Endothelial cell of umbilical vein (primary cell): ENCODE results near the gene COA7. TPM values are rescaled to one million over a fixed set of nuclear protein-coding genes. Genes with fewer than 3 reads are reported as not detected.

ENCODE experiments used
- BruUV-seq: library from RNA; stranded (reverse); fragments of 400-500 nt; replicated peaks from 2 replicates; lab custom pipeline; 2021; lab: Mats Ljungman, UMichigan
- CTCF ChIA-PET: fragments of 300-600, 350-600 bp; sonication (Branson Sonifier 250); formaldehyde crosslinking; loops from one replicate; lab custom pipeline; 2021; ENCODE audit warnings: antibody characterized with exemption, inconsistent platforms; lab: Charles Lee
- POLR2A ChIA-PET: fragments of 300-600, 350-600 bp; sonication (Branson Sonifier 250); formaldehyde crosslinking; loops from one replicate; lab custom pipeline; 2021; ENCODE audit warnings: antibody characterized with exemption, inconsistent platforms; lab: Charles Lee
- DNase-seq: peaks from one replicate; pipeline ENCODE4 v3.0.0-alpha.2; 2011; ENCODE audit warnings: low read depth, low spot score
- FAIRE-seq: peaks from 2 replicates; lab custom pipeline; 2011; peaks lifted over from hg19 to GRCh38; lab: Jason Lieb, UNC
- H2AFZ ChIP-seq: 2 replicates; pipeline ENCODE4 v1.6.0; 2012; ENCODE audit warnings: low read depth, low read length, control low read depth, inconsistent platforms
- H3K27ac ChIP-seq: 2 replicates; pipeline ENCODE4 v1.5.1; 2011; ENCODE audit warnings: low read depth, mild to moderate bottlenecking, control low read depth, low read length, moderate library complexity; ENCODE audit not compliant: insufficient read depth
- H3K27me3 ChIP-seq, 2 experiments: 2 replicates each; pipeline versions ENCODE4 v1.6.0 to v1.6.1; 2011; ENCODE audit warnings: low read length in 2 of 2, mixed read lengths in 1 of 2; ENCODE audit not compliant: control insufficient read depth in 2 of 2, insufficient read depth in 2 of 2
- H3K36me3 ChIP-seq, 2 experiments: 2 replicates in 1 of 2; 3 replicates in 1 of 2; pipeline ENCODE4 v1.5.1; 2011; ENCODE audit warnings: low read length in 2 of 2, mild to moderate bottlenecking in 1 of 2, moderate library complexity in 1 of 2; ENCODE audit not compliant: control insufficient read depth in 2 of 2, insufficient read depth in 2 of 2; ENCODE audit errors: extremely low read depth in 1 of 2
- H3K4me1 ChIP-seq: 3 replicates; pipeline ENCODE4 v1.5.1; 2011; ENCODE audit warnings: mild to moderate bottlenecking, low read length; ENCODE audit not compliant: control insufficient read depth, insufficient read depth; ENCODE audit errors: extremely low read depth
- H3K4me2 ChIP-seq: 2 replicates; pipeline ENCODE4 v1.6.1; 2011; ENCODE audit warnings: low read length, control low read depth, mixed read lengths; ENCODE audit not compliant: insufficient read depth
- H3K4me3 ChIP-seq, 3 experiments: fragments of 200-600 bp in 1 of 3; sonication (generic), shearing (Covaris generic) in 1 of 3; replicated peaks in 1 of 3; 2 replicates each; pipeline ENCODE4 v1.5.1; 2011 to 2016; ENCODE audit warnings: control low read depth in 3 of 3, low read length in 3 of 3, mild to moderate bottlenecking in 2 of 3, inconsistent platforms in 1 of 3, low read depth in 1 of 3, moderate library complexity in 1 of 3; ENCODE audit not compliant: insufficient read depth in 1 of 3
- H3K79me2 ChIP-seq: 2 replicates; pipeline ENCODE4 v1.6.0; 2012; ENCODE audit warnings: low read length, inconsistent platforms; ENCODE audit not compliant: control insufficient read depth, insufficient read depth
- H3K9ac ChIP-seq: replicated peaks from 2 replicates; pipeline ENCODE3; 2011; ENCODE audit warnings: low read length, control low read depth; ENCODE audit not compliant: insufficient read depth; ENCODE audit errors: extremely low read depth
- H3K9me1 ChIP-seq: replicated peaks from 3 replicates; pipeline ENCODE4 v1.6.0; 2011; ENCODE audit warnings: mild to moderate bottlenecking, low read length; ENCODE audit not compliant: control insufficient read depth, insufficient read depth; ENCODE audit errors: extremely low read depth
- H3K9me3 ChIP-seq: replicated peaks from 2 replicates; pipeline ENCODE4 v1.5.1; 2012; ENCODE audit warnings: low read length, inconsistent platforms; ENCODE audit not compliant: control insufficient read depth, insufficient read depth
- H4K20me1 ChIP-seq: replicated peaks from 2 replicates; pipeline ENCODE3; 2011; ENCODE audit warnings: mild to moderate bottlenecking, low read length; ENCODE audit not compliant: control insufficient read depth, insufficient read depth; ENCODE audit errors: extremely low read depth
- CTCF ChIP-seq, 2 donors: IDR thresholded peaks; 1 replicate in 1 of 2; 2 replicates in 1 of 2; pipeline ENCODE4 v1.5.1; 2011; ENCODE audit warnings: low read length in 2 of 2, mild to moderate bottlenecking in 2 of 2, moderate library complexity in 2 of 2, control low read depth in 1 of 2, inconsistent platforms in 1 of 2, low read depth in 1 of 2; ENCODE audit not compliant: insufficient read depth in 1 of 2; ENCODE audit errors: extremely low read depth in 1 of 2
- EZH2 ChIP-seq: IDR thresholded peaks from 2 replicates; pipeline ENCODE4 v1.6.1; 2012; ENCODE audit warnings: borderline replicate concordance, low read depth, mild to moderate bottlenecking, moderate library complexity, low read length, inconsistent platforms; ENCODE audit not compliant: severe bottlenecking
- FOS ChIP-seq: IDR thresholded peaks from 2 replicates; pipeline ENCODE4 v1.6.1; 2011; ENCODE audit warnings: mild to moderate bottlenecking, low read length, moderate library complexity, borderline replicate concordance; ENCODE audit not compliant: insufficient read depth
- GATA2 ChIP-seq: IDR thresholded peaks from 2 replicates; pipeline ENCODE4 v1.7.0; 2011; ENCODE audit warnings: low read depth, mild to moderate bottlenecking, moderate library complexity, mixed read lengths, low read length; ENCODE audit not compliant: insufficient read length, insufficient read depth
- JUN ChIP-seq: IDR thresholded peaks from 2 replicates; pipeline ENCODE4 v1.6.1; 2011; ENCODE audit warnings: borderline replicate concordance, low read depth; ENCODE audit not compliant: insufficient read length, insufficient read depth
- MAX ChIP-seq: IDR thresholded peaks from 2 replicates; pipeline ENCODE4 v1.6.1; 2011; ENCODE audit not compliant: insufficient read depth, insufficient read length
- MYC ChIP-seq: IDR thresholded peaks from one replicate; pipeline ENCODE4 v1.6.1; 2011; ENCODE audit warnings: mild to moderate bottlenecking, low read depth, low read length
- POLR2A ChIP-seq: IDR thresholded peaks from 2 replicates; pipeline ENCODE4 v1.6.1; 2012; ENCODE audit warnings: low read depth, mild to moderate bottlenecking, control low read depth, low read length
- POLR2AphosphoS5 ChIP-seq: IDR thresholded peaks from 2 replicates; pipeline ENCODE4 v1.6.1; 2012; ENCODE audit warnings: low read depth, mild to moderate bottlenecking, control low read depth, low read length, moderate library complexity; ENCODE audit not compliant: insufficient read depth
- dilution Hi-C: fragments of 300-500 bp; cut with MboI; formaldehyde crosslinking; loops from one replicate; pipeline ENCODE4 v1.15.0; 2019; ENCODE audit warnings: low sequenced_read_pairs; ENCODE audit not compliant: extremely low pct_ligation_motif_present
- intact Hi-C: fragments of 100-400 bp; cut with micrococcal nuclease; formaldehyde crosslinking; loops from one replicate; pipeline ENCODE4 v1.10.0; 2022
- polyA plus RNA-seq, 4 experiments: library from polyadenylated mRNA; depleted of rRNA in 3 of 4; stranded (reverse) in 3 of 4; unstranded in 1 of 4; fragments of >200 nt; gene quantifications; 2 replicates each; pipeline versions ENCODE4 v1.2.1 to v1.2.3, GENCODE V29; 2011 to 2012; ENCODE audit warnings: missing spikeins in 1 of 4
- total RNA-seq: library from RNA; stranded (reverse); gene quantifications from 2 replicates; pipeline ENCODE4 v1.2.3, GENCODE V29; 2021

Gene COA7
- total and polyA plus RNA-seq, 2 donors (not counting 3 experiments of a cell fraction or from before 2014, with no cell fraction given) = 11.7 to 28.6 TPM

- Histone ChIP-seq H3K36me3 (no peaks in the 10 kb centered on the region), H3K4me3 (no peak overlapping the region), H4K20me1 (no peaks in the 10 kb centered on the region), H3K4me1 (peaks cover 11% of the 10 kb centered on the region), H2AFZ (no peak overlapping the region), H3K9me3 (no peaks in the 10 kb centered on the region), H3K27ac (no peak overlapping the region), H3K27me3 (no peaks in the 10 kb centered on the region), H3K4me2 (no peak overlapping the region), H3K9ac (no peak overlapping the region), H3K9me1 (no peaks in the 10 kb centered on the region), H3K79me2 (no peaks in the 10 kb centered on the region)
- BruUV-seq = no TSS peak
- POLR2A ChIA-PET = no interaction called here
- CTCF ChIA-PET = no interaction called here
- FAIRE-seq (no peak), DNase-seq (no peak)
- TF ChIP-seq POLR2A (no peak), MYC (no peak), GATA2 (no peak), FOS (no peak), MAX (no peak), JUN (no peak), EZH2 (no peak), POLR2AphosphoS5 (no peak), CTCF (IDR thresholded peaks at IDR 0.05; ENCODE audit: extremely low read depth in 1 of 2, insufficient read depth in 1 of 2, low read depth in 1 of 2, low read length in 2 of 2) (no peak)
- intact Hi-C loops = no loop called here
- dilution Hi-C loops = no loop called here
Observed at GRCh38 chr1:52673513-52673912, 24.6 kb downstream of the COA7 start.
